Neutrophil (primary cell): Measurements from ENCODE around the gene URM1.

Source experiments
- H3K27ac ChIP-seq: fragments of 200-600 bp; sonication (generic); 2 replicates; pipeline ENCODE4 v1.5.1; 2016; ENCODE audit warnings: mild to moderate bottlenecking, moderate library complexity
- H3K27me3 ChIP-seq: fragments of 200-600 bp; sonication (generic); 2 replicates; pipeline ENCODE4 v1.6.0; 2016; ENCODE audit warnings: mild to moderate bottlenecking
- H3K36me3 ChIP-seq: fragments of 200-600 bp; sonication (generic); 2 replicates; pipeline ENCODE4 v1.5.1; 2017
- H3K4me1 ChIP-seq, 2 experiments: fragments of 200-600 bp in 1 of 2; sonication (generic) in 1 of 2; 1 replicate in 1 of 2; 2 replicates in 1 of 2; pipeline versions ENCODE4 v1.5.1 to v1.6.1; 2013 to 2016; ENCODE audit warnings: low read depth in 1 of 2, low read length in 1 of 2, mild to moderate bottlenecking in 1 of 2, moderate library complexity in 1 of 2; ENCODE audit not compliant: control insufficient read depth in 1 of 2, insufficient read depth in 1 of 2
- H3K4me3 ChIP-seq, 2 experiments: fragments of 200-600 bp in 1 of 2; sonication (generic) in 1 of 2; 1 replicate in 1 of 2; 2 replicates in 1 of 2; pipeline ENCODE4 v1.5.1; 2013 to 2016; ENCODE audit warnings: low read depth in 1 of 2, low read length in 1 of 2, mild to moderate bottlenecking in 1 of 2, moderate library complexity in 1 of 2
- H3K9me3 ChIP-seq: fragments of 200-600 bp; sonication (generic); 2 replicates; pipeline ENCODE4 v1.5.1; 2016
- TF ChIP-seq, protein P1 (sequence below): fragments of 200-600 bp; sonication (generic); IDR thresholded peaks from 2 replicates; pipeline ENCODE4 v1.5.1; 2016; ENCODE audit warnings: antibody characterized with exemption

The URM1 gene

DNA sequence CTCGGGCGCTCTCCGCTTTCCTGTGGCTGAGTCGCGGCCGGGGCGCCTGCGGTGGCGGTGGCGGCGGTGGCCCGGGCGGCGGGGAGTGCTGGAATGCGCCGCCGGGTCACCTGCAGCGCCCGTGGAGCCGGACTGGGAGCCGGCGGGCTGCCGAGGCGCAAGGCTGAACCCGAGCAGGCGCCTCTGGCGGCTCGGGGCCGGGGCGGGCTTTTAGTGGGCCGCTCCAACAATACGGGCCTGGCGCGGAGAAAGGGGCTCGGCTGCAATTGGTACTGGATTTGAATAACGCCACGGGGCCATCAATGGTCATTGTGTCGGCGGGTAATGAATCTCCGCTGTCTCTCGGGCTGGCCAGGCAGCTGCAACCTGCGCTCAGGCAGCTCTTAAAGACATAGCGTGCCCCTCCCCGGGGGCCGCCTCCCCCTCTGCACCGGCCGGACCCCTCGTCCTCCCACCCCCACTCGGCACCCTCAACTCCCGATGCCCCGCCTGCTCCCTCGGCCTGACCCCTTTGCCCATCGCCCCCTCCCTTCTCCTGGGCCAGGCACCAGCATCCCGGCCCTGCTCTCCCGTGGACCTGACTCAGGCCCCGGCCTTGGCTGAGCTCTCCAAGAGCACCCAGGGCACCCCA, 22.1 kb downstream of the URM1 start:
- no peak overlapping the region for H3K27ac ChIP-seq
- peaks cover 19% of the 10 kb centered on the region for H3K27me3 ChIP-seq
- H3K4me1 ChIP-seq = peaks cover 3 to 9% of the 10 kb centered on the region in 2 experiments
- H3K36me3 ChIP-seq = peaks cover 41% of the 10 kb centered on the region
- no peak overlapping the region for H3K4me3 ChIP-seq
- TF ChIP-seq, protein P1, sequence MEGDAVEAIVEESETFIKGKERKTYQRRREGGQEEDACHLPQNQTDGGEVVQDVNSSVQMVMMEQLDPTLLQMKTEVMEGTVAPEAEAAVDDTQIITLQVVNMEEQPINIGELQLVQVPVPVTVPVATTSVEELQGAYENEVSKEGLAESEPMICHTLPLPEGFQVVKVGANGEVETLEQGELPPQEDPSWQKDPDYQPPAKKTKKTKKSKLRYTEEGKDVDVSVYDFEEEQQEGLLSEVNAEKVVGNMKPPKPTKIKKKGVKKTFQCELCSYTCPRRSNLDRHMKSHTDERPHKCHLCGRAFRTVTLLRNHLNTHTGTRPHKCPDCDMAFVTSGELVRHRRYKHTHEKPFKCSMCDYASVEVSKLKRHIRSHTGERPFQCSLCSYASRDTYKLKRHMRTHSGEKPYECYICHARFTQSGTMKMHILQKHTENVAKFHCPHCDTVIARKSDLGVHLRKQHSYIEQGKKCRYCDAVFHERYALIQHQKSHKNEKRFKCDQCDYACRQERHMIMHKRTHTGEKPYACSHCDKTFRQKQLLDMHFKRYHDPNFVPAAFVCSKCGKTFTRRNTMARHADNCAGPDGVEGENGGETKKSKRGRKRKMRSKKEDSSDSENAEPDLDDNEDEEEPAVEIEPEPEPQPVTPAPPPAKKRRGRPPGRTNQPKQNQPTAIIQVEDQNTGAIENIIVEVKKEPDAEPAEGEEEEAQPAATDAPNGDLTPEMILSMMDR = no peak
- H3K9me3 ChIP-seq = no peaks in the 10 kb centered on the region

DNA sequence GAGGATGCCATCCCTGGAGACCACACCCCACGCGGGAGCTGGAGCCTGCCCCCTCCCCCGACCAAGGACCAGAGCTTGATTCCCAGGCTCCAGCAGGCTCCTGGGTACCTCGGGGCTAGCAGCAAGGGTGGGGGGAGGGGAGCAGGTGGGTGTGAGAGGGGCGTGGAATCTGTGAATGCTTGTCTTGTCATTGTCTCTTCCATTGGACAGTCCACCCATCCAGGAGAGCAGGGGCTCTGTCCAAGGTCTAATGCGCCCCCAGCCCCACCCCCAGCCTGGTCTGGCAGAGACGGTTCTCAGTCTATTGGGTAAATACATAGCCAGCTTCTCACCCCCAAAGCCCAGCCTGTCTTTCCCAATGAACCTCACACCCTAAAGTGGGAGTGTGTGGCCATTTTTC, 22.8 kb downstream of the URM1 start:
- H3K27ac ChIP-seq = no peak overlapping the region
- peaks cover 34% of the 10 kb centered on the region for H3K36me3 ChIP-seq
- H3K4me1 ChIP-seq = peaks cover 3 to 9% of the 10 kb centered on the region in 2 experiments
- TF ChIP-seq, protein P1 = no peak
- H3K4me3 ChIP-seq = no peak overlapping the region
- peaks cover 19% of the 10 kb centered on the region for H3K27me3 ChIP-seq
- H3K9me3 ChIP-seq = no peaks in the 10 kb centered on the region

DNA sequence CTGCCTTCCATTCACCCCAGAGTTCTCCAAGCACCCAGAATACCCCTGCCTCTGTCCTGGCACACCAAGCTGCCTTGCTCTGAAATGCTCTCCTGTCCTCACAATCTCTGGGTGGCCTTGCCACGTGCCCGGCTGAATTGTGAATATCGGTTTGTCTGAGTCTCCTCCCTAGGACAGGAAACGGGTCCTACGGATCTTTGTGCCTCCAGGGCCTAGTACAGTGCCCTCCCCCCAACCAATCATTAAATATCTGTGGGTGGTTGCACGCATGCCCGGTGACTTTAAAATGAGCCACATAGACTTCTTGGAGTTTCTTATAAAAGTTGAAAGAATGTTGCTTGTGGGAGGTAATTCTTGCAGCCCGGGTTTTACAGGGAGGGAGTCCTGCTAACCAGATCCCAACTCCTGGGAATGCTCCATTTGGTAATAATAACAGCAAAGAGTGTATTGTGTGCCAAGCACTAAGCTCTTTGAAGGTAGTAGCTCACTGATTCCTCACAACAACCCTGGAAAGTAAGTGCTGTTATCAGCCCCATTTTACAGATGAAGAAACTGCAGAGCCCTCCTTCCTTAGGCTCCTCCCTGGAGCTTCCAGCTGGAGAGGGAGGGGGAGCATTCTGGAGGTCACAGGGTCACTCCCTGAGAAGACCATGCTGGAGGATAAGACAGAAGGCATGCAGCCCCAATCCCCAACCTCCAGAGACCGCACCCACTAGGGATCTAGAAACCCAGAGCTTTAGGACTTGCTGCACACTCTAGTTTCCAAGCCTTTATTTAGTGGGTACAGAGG, 23.4 kb downstream of the URM1 start:
- H3K36me3 ChIP-seq = peaks cover 28% of the 10 kb centered on the region
- H3K9me3 ChIP-seq = no peaks in the 10 kb centered on the region
- no peak overlapping the region for H3K4me3 ChIP-seq
- peaks cover 19% of the 10 kb centered on the region for H3K27me3 ChIP-seq
- no peak overlapping the region for H3K27ac ChIP-seq
- peaks cover 3 to 9% of the 10 kb centered on the region in 2 experiments for H3K4me1 ChIP-seq
- TF ChIP-seq, protein P1 = no peak

DNA sequence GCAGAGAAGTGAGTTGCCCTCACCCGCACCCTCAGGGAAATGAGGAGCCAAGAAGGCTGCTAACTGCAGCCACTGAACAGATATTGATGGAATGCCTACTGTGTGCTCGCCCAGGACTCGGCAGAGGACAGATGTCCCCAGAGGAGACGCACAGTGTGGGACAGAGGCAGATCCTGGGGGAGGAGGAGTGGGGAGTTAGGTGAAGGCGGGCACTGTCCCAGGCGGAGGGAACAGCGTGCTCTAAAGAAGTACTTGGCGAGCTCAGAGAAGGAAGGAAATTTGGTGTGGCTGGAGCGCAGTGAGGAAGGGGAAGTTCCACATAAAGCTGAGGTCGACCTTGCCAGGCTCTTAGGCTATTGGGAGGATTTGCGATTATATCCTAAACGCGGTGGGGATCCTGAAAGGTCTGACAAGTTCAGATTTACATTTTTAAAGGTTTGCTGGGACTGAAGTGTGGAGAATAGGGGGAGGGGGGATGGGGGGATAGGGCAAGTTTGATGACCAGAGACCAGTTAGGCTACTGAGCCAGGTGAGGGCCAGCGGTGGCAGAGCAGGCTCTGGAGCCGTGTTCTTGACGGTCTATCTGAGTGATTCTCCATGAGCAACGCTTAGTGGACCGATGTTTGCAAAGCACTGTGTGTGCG, 25.9 kb downstream of the URM1 start:
- H3K4me1 ChIP-seq = peaks cover 3 to 9% of the 10 kb centered on the region in 2 experiments
- no peak overlapping the region for H3K27ac ChIP-seq
- H3K9me3 ChIP-seq = no peaks in the 10 kb centered on the region
- TF ChIP-seq, protein P1 = no peak
- peaks cover 22% of the 10 kb centered on the region for H3K27me3 ChIP-seq
- H3K4me3 ChIP-seq = no peak overlapping the region
- H3K36me3 ChIP-seq = peaks cover 8% of the 10 kb centered on the region

DNA sequence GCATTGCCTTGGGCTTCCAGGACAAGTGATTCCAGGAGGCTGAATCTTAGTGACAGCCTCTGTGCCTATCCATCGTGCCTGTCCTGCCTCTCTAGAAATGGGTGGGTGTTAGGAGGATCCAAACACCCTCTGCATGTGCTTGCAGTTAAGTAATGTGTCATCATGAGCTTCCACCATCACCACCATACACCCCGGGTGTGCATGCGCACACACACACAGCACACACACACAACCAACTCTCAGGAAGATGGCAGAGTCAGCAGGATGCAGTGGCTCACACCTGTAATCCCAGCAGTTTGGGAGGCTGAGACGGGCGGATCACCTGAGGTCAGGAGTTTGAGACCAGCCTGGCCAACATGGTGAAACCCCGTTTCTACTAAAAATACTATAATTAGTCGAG, 26.7 kb downstream of the URM1 start:
- TF ChIP-seq, protein P1 = no peak
- H3K36me3 ChIP-seq = peaks cover 1% of the 10 kb centered on the region
- no peaks in the 10 kb centered on the region for H3K9me3 ChIP-seq
- peaks cover 22% of the 10 kb centered on the region for H3K27me3 ChIP-seq
- no peak overlapping the region for H3K27ac ChIP-seq
- H3K4me3 ChIP-seq = no peak overlapping the region
- peaks cover 3 to 9% of the 10 kb centered on the region in 2 experiments for H3K4me1 ChIP-seq
